Esophagus muscularis mucosa (tissue), 4 donors: ENCODE results near the gene KRTAP5-6. TPM values are rescaled to one million over a fixed set of nuclear protein-coding genes. Genes with fewer than 3 reads are reported as not detected.

Experiments
- DNase-seq: peaks from one replicate; pipeline ENCODE4 v3.0.0-alpha.2; 2017; ENCODE audit errors: extremely low spot score
- H3K27ac ChIP-seq, 4 donors: fragments of 200-600 bp; sonication (generic); replicated peaks in 1 of 4; 1 replicate in 3 of 4; 2 replicates in 1 of 4; pipeline ENCODE4 v1.5.1; 2016 to 2019; ENCODE audit warnings: mild to moderate bottlenecking in 1 of 4
- H3K27me3 ChIP-seq, 4 donors: fragments of 200-600 bp; sonication (generic); one replicate each; pipeline versions ENCODE4 v1.5.1 to v1.6.0; 2016 to 2019
- H3K36me3 ChIP-seq, 4 donors: fragments of 200-600 bp; sonication (generic); one replicate each; pipeline ENCODE4 v1.5.1; 2016 to 2019
- H3K4me1 ChIP-seq, 4 donors: fragments of 200-600 bp; sonication (generic); one replicate each; pipeline ENCODE4 v1.5.1; 2016 to 2019
- H3K4me3 ChIP-seq, 4 donors: fragments of 200-600 bp; sonication (generic); 1 replicate in 2 of 4; 2 replicates in 2 of 4; pipeline ENCODE4 v1.5.1; 2016 to 2019; ENCODE audit warnings: mild to moderate bottlenecking in 4 of 4, moderate library complexity in 1 of 4
- H3K9me3 ChIP-seq, 4 donors: fragments of 200-600 bp; sonication (generic); 1 replicate in 3 of 4; 2 replicates in 1 of 4; pipeline ENCODE4 v1.5.1; 2016 to 2019
- CTCF ChIP-seq, 3 experiments: fragments of 200-600 bp in 2 of 3; fragments of 450-650 bp in 1 of 3; sonication (generic) in 2 of 3; IDR thresholded peaks; one replicate each; pipeline ENCODE4 v1.5.1; 2017 to 2019; ENCODE audit warnings: antibody characterized with exemption in 3 of 3, mild to moderate bottlenecking in 2 of 3, moderate library complexity in 1 of 3
- EP300 ChIP-seq: sonication (generic); formaldehyde crosslinking; IDR thresholded peaks from one replicate; pipeline ENCODE4 v1.6.1; 2017; ENCODE audit warnings: antibody characterized with exemption
- POLR2A ChIP-seq: fragments of 450-650 bp; IDR thresholded peaks from one replicate; pipeline ENCODE4 v1.6.1; 2017; ENCODE audit warnings: antibody characterized with exemption, moderate library complexity, mild to moderate bottlenecking, low read depth
- POLR2AphosphoS5 ChIP-seq, 2 donors: sonication (generic); formaldehyde crosslinking; IDR thresholded peaks; one replicate each; pipeline ENCODE4 v1.6.1; 2017; ENCODE audit warnings: antibody characterized with exemption in 2 of 2
- WGBS: methylation state at CpG from one replicate; pipeline ENCODE4 v1.1.5; 2018; 5-methylcytosine and 5-hydroxymethylcytosine counted together
- intact Hi-C: fragments of 100-400 bp; cut with DNase I; formaldehyde crosslinking; loops from one replicate; pipeline ENCODE4 v1.15.1; 2023
- total RNA-seq, 4 donors: library from RNA; depleted of rRNA; stranded (reverse); fragments of >200 nt; gene quantifications; one replicate each; pipeline versions ENCODE4 v1.1.0 to v1.2.1, GENCODE V29; 2016

The KRTAP5-6 gene
- total RNA-seq, 4 donors from 2014 or later, result not detected

- no peaks in the 10 kb centered on the region for H3K9me3 ChIP-seq
- 56% methylated on average over 20 of the region's 20 CpGs for WGBS
- no peak overlapping the region for H3K4me3 ChIP-seq
- H3K27me3 ChIP-seq, result peaks cover 0 to 31% (median 0%) of the 10 kb centered on the region in 4 donors
- H3K36me3 ChIP-seq, result no peaks in the 10 kb centered on the region
- TF ChIP-seq CTCF (IDR thresholded peaks at IDR 0.05), result no peak
- no peak for TF ChIP-seq POLR2AphosphoS5 (IDR thresholded peaks at IDR 0.05)
- TF ChIP-seq EP300, result no peak
- no peak for TF ChIP-seq POLR2A
- no peak for DNase-seq
- peaks cover 0 to 9% (median 8%) of the 10 kb centered on the region in 4 donors for H3K4me1 ChIP-seq
- intact Hi-C loops, result loop anchor here (2.0 to 5.0 kb wide), 3 partner anchors 40 to 500 kb away; no protein-coding TSS in a partner anchor
- no peak overlapping the region for H3K27ac ChIP-seq
Measured at GRCh38 chr11:1652442-1652770, 44.6 kb upstream of the KRTAP5-6 start.

- Histone ChIP-seq H3K27me3 (peaks cover 0 to 35% (median 0%) of the 10 kb centered on the region in 4 donors), H3K9me3 (no peaks in the 10 kb centered on the region), H3K4me3 (no peak overlapping the region), H3K36me3 (no peaks in the 10 kb centered on the region), H3K27ac (no peak overlapping the region), H3K4me1 (peaks cover 0 to 9% (median 8%) of the 10 kb centered on the region in 4 donors)
- intact Hi-C loops, result loop anchor here (2.0 to 5.0 kb wide), 3 partner anchors 39 to 499 kb away; no protein-coding TSS in a partner anchor
- TF ChIP-seq POLR2AphosphoS5 (IDR thresholded peaks at IDR 0.05) (peak in 1 of 2 donors; percentile 24), CTCF (IDR thresholded peaks at IDR 0.05) (peak; percentile 97 to 99 (median 97)), POLR2A (no peak), EP300 (no peak)
- no peak for DNase-seq
- 96% methylated on average over 2 of the region's 34 CpGs for WGBS
Measured at GRCh38 chr11:1652771-1653540, 44.0 kb upstream of the KRTAP5-6 start.

- Histone ChIP-seq H3K4me3 (no peak overlapping the region), H3K27me3 (peaks cover 0 to 36% (median 0%) of the 10 kb centered on the region in 4 donors), H3K4me1 (peaks cover 0 to 9% (median 8%) of the 10 kb centered on the region in 4 donors), H3K27ac (no peak overlapping the region), H3K9me3 (no peaks in the 10 kb centered on the region), H3K36me3 (no peaks in the 10 kb centered on the region)
- DNase-seq, result no peak
- TF ChIP-seq POLR2A (no peak), CTCF (IDR thresholded peaks at IDR 0.05) (no peak), POLR2AphosphoS5 (IDR thresholded peaks at IDR 0.05) (no peak), EP300 (no peak)
- 82% methylated on average over 14 of the region's 14 CpGs for WGBS
- intact Hi-C loops, result loop anchor here (2.0 to 5.0 kb wide), 3 partner anchors 39 to 499 kb away; no protein-coding TSS in a partner anchor
Measured at GRCh38 chr11:1653541-1654387, 43.2 kb upstream of the KRTAP5-6 start.

DNA sequence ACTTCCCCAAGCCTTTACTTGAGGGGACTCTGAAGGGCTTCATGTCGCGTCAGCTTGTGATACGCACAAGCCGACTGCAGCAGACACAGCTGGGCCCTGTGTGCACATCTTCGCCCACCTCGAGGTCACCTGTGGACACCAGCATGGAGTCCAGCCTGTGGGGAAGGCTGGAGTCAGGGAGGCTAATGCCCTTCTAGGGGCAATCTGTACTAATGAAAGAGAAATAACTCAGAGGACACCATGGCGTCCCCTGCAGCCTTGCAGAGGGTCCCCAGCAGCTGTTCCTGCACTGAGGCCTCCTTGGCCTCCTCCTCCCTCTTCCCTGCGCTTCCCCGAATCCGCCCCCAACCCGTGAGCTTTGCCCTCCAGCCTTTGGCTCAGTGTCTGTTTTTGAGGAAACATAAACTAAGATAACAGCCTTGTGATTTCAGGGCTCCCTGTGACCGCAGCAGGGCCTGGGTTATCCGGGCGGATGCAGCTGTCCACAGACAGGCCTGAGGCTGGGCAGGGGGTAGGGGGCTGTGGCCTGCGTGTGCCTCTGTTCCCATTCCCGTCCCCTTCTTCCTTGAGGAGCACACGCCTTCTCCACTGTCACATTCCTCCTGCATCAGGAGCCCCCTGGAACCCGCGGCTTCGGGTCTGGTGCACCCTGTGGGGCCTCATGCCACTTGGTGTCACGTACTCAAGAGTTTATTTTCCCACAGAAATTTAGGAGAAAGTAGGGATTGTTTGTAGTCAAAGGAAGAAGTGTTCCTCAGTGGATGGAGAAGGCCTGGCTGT lies 42.4 kb upstream of the KRTAP5-6 start:
- intact Hi-C loops, result loop anchor here (5.0 kb wide), 2 partner anchors 38 to 498 kb away; no protein-coding TSS in a partner anchor
- Histone ChIP-seq H3K27ac (no peak overlapping the region), H3K27me3 (peaks cover 0 to 39% (median 0%) of the 10 kb centered on the region in 4 donors), H3K4me1 (peaks cover 0 to 9% (median 8%) of the 10 kb centered on the region in 4 donors), H3K36me3 (no peaks in the 10 kb centered on the region), H3K9me3 (no peaks in the 10 kb centered on the region), H3K4me3 (no peak overlapping the region)
- 77% methylated on average over 21 of the region's 21 CpGs for WGBS
- no peak for DNase-seq
- no peak for TF ChIP-seq POLR2A
- TF ChIP-seq CTCF (IDR thresholded peaks at IDR 0.05), result no peak
- TF ChIP-seq POLR2AphosphoS5 (IDR thresholded peaks at IDR 0.05), result no peak
- TF ChIP-seq EP300, result no peak
